Endodermal cell (in vitro differentiated cells): ENCODE results near the gene BRD2. TPM values are rescaled to one million over a fixed set of nuclear protein-coding genes. Genes with fewer than 3 reads are reported as not detected.

Source experiments
- DNase-seq: peaks from one replicate; pipeline ENCODE4 v3.0.0-alpha.2; 2017
- H3K27ac ChIP-seq: 2 replicates; pipeline ENCODE4 v1.5.1; 2013; ENCODE audit warnings: mild to moderate bottlenecking, low read depth, low read length, moderate library complexity
- H3K27me3 ChIP-seq: 2 replicates; pipeline ENCODE4 v1.6.1; 2013; ENCODE audit warnings: mild to moderate bottlenecking, low read length, moderate library complexity; ENCODE audit not compliant: insufficient read depth, control insufficient read depth, poor library complexity, severe bottlenecking
- H3K36me3 ChIP-seq: 2 replicates; pipeline ENCODE4 v1.7.0; 2013; ENCODE audit warnings: mild to moderate bottlenecking, low read length, moderate library complexity; ENCODE audit not compliant: control insufficient read depth, insufficient read depth
- H3K4me1 ChIP-seq: one replicate; pipeline ENCODE4 v1.7.0; 2013; ENCODE audit warnings: low read length; ENCODE audit not compliant: control insufficient read depth, insufficient read depth
- H3K4me3 ChIP-seq: 2 replicates; pipeline ENCODE4 v1.5.1; 2013; ENCODE audit warnings: mild to moderate bottlenecking, low read length, moderate library complexity
- H3K9ac ChIP-seq: 2 replicates; pipeline ENCODE4 v1.6.1; 2013; ENCODE audit warnings: mild to moderate bottlenecking, low read length, moderate library complexity; ENCODE audit not compliant: poor library complexity, severe bottlenecking; ENCODE audit errors: extremely low read depth
- H3K9me3 ChIP-seq: 2 replicates; pipeline ENCODE4 v1.6.1; 2013; ENCODE audit warnings: mild to moderate bottlenecking, low read length, moderate library complexity; ENCODE audit not compliant: control insufficient read depth
- H3K27ac Mint-ChIP-seq: 2 replicates; pipeline ENCODE4 v1.8.0; 2020; ENCODE audit warnings: mixed read lengths
- H3K27me3 Mint-ChIP-seq: 2 replicates; pipeline ENCODE4 v1.8.0; 2021; ENCODE audit warnings: mild to moderate bottlenecking, mixed read lengths; ENCODE audit not compliant: insufficient read depth
- H3K36me3 Mint-ChIP-seq: 2 replicates; pipeline ENCODE4 v1.8.0; 2020; ENCODE audit warnings: low read depth, mixed read lengths
- H3K4me1 Mint-ChIP-seq: 2 replicates; pipeline ENCODE4 v1.8.0; 2020; ENCODE audit warnings: mixed read lengths
- H3K4me3 Mint-ChIP-seq: 2 replicates; pipeline ENCODE4 v1.8.0; 2020; ENCODE audit warnings: mild to moderate bottlenecking, moderate library complexity, mixed read lengths
- H3K9me3 Mint-ChIP-seq: 2 replicates; pipeline ENCODE4 v1.8.0; 2020; ENCODE audit warnings: mild to moderate bottlenecking, mixed read lengths
- WGBS, 2 experiments: methylation state at CpG; one replicate each; pipeline versions ENCODE4 v1.1.5 to v1.1.7; 2013; ENCODE audit warnings: missing lambda C conversion rate in 2 of 2, mixed read lengths in 1 of 2; ENCODE audit not compliant: insufficient coverage in 1 of 2, insufficient read length in 1 of 2; 5-methylcytosine and 5-hydroxymethylcytosine counted together
- total RNA-seq, 2 donors: library from RNA; stranded (reverse); fragmentation: NEBNext Ultra II Directional in 1 of 2; extraction: Animal tissue kit (Norgen Biotek cat#: 25700) in 1 of 2; gene quantifications; 2 replicates in 1 of 2; 3 replicates in 1 of 2; pipeline ENCODE4 v1.2.1, GENCODE V29; 2021
- TF ChIP-seq, protein P1 (sequence below): fragments of 200-600 bp; sonication (generic); conservative IDR thresholded peaks from 2 replicates; pipeline ENCODE4 v1.5.0; 2021; ENCODE audit warnings: antibody characterized with exemption, mild to moderate bottlenecking

BRD2 gene
- total RNA-seq, 2 donors from 2014 or later, result 209 to 233 TPM

- H3K4me1 ChIP-seq, result no peaks in the 10 kb centered on the region
- H3K27me3 ChIP-seq, result no peaks in the 10 kb centered on the region
- H3K4me3 ChIP-seq, result no peak overlapping the region
- H3K9ac ChIP-seq, result no peak overlapping the region
- H3K9me3 Mint-ChIP-seq, result peaks cover 6% of the 10 kb centered on the region
- H3K36me3 Mint-ChIP-seq, result no peaks in the 10 kb centered on the region
- peaks cover 20% of the 10 kb centered on the region for H3K4me1 Mint-ChIP-seq
- H3K9me3 ChIP-seq, result no peaks in the 10 kb centered on the region
- WGBS, 2 experiments, result 67 to 86% methylated on average over 1 of the region's 1 CpG
- no peaks in the 10 kb centered on the region for H3K27me3 Mint-ChIP-seq
- TF ChIP-seq, protein P1, sequence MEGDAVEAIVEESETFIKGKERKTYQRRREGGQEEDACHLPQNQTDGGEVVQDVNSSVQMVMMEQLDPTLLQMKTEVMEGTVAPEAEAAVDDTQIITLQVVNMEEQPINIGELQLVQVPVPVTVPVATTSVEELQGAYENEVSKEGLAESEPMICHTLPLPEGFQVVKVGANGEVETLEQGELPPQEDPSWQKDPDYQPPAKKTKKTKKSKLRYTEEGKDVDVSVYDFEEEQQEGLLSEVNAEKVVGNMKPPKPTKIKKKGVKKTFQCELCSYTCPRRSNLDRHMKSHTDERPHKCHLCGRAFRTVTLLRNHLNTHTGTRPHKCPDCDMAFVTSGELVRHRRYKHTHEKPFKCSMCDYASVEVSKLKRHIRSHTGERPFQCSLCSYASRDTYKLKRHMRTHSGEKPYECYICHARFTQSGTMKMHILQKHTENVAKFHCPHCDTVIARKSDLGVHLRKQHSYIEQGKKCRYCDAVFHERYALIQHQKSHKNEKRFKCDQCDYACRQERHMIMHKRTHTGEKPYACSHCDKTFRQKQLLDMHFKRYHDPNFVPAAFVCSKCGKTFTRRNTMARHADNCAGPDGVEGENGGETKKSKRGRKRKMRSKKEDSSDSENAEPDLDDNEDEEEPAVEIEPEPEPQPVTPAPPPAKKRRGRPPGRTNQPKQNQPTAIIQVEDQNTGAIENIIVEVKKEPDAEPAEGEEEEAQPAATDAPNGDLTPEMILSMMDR, result no peak
- DNase-seq, result no peak
- H3K36me3 ChIP-seq, result no peaks in the 10 kb centered on the region
- no peak overlapping the region for H3K27ac ChIP-seq
- H3K27ac Mint-ChIP-seq, result no peak overlapping the region
- H3K4me3 Mint-ChIP-seq, result no peak overlapping the region
Measured at GRCh38 chr6:32963866-32964265, 4.5 kb upstream of the BRD2 start.

DNA sequence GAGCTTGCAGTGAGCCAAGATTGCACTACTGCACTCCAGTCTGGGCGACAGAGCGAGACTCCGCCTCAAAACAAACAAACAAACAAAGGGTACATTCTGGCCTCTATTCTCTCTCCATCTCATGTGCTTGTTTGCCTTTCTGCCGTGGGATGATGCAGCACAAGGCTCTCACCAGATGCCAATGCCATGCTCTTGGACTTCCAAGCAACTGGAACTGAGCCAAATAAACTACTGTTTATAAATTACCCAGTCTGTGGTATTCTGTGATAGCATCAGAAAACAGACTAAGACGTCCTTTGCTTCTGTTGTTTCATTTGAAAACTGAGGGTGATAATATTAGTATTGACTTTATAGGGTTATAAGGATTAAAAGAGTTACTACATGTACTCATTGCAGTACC, 3.6 kb upstream of the BRD2 start:
- TF ChIP-seq, protein P1, result no peak
- no peak for DNase-seq
- H3K9me3 ChIP-seq, result no peaks in the 10 kb centered on the region
- H3K27me3 ChIP-seq, result no peaks in the 10 kb centered on the region
- H3K27ac Mint-ChIP-seq, result no peak overlapping the region
- H3K9ac ChIP-seq, result no peak overlapping the region
- H3K4me1 ChIP-seq, result no peaks in the 10 kb centered on the region
- no peak overlapping the region for H3K27ac ChIP-seq
- H3K4me3 Mint-ChIP-seq, result no peak overlapping the region
- peaks cover 6% of the 10 kb centered on the region for H3K9me3 Mint-ChIP-seq
- no peak overlapping the region for H3K4me3 ChIP-seq
- no peaks in the 10 kb centered on the region for H3K36me3 ChIP-seq
- WGBS, 2 experiments, result 80 to 91% methylated on average over 4 to 5 of the region's 5 CpGs
- no peaks in the 10 kb centered on the region for H3K36me3 Mint-ChIP-seq
- peaks cover 20% of the 10 kb centered on the region for H3K4me1 Mint-ChIP-seq
- no peaks in the 10 kb centered on the region for H3K27me3 Mint-ChIP-seq

- Mint-ChIP-seq H3K9me3 (no peaks in the 10 kb centered on the region), H3K4me1 (peaks cover 20% of the 10 kb centered on the region), H3K27me3 (no peaks in the 10 kb centered on the region), H3K27ac (peak overlapping the region; percentile 80), H3K4me3 (peak overlapping the region; percentile 98), H3K36me3 (peaks cover 10% of the 10 kb centered on the region)
- Histone ChIP-seq H3K27me3 (no peaks in the 10 kb centered on the region), H3K9ac (peak overlapping the region; percentile 99), H3K4me3 (peak overlapping the region; percentile 90), H3K4me1 (no peaks in the 10 kb centered on the region), H3K9me3 (no peaks in the 10 kb centered on the region), H3K27ac (peak overlapping the region; percentile 99), H3K36me3 (peaks cover 6% of the 10 kb centered on the region)
- 10 to 13% methylated on average over 13 to 16 of the region's 16 CpGs for WGBS, 2 experiments
- TF ChIP-seq, protein P1, result peak; percentile 71
- peak; percentile 80 for DNase-seq
Measured at GRCh38 chr6:32967151-32968091, 973 bp upstream of the BRD2 start.
